GM12864 (cell line): Measurements from ENCODE around the gene DCC.

ENCODE experiments used
- DNase-seq: peaks from one replicate; pipeline ENCODE4 v3.0.0-alpha.2; 2011; ENCODE audit warnings: low read depth
- H3K4me3 ChIP-seq: 2 replicates; pipeline ENCODE4 v1.5.1; 2011; ENCODE audit warnings: mild to moderate bottlenecking, low read depth, low read length, control low read depth
- CTCF ChIP-seq: IDR thresholded peaks from 2 replicates; pipeline ENCODE4 v1.5.1; 2011; ENCODE audit warnings: low read depth, mild to moderate bottlenecking, moderate library complexity, low read length, control low read depth, inconsistent platforms; ENCODE audit errors: missing control alignments

The DCC gene

DNA sequence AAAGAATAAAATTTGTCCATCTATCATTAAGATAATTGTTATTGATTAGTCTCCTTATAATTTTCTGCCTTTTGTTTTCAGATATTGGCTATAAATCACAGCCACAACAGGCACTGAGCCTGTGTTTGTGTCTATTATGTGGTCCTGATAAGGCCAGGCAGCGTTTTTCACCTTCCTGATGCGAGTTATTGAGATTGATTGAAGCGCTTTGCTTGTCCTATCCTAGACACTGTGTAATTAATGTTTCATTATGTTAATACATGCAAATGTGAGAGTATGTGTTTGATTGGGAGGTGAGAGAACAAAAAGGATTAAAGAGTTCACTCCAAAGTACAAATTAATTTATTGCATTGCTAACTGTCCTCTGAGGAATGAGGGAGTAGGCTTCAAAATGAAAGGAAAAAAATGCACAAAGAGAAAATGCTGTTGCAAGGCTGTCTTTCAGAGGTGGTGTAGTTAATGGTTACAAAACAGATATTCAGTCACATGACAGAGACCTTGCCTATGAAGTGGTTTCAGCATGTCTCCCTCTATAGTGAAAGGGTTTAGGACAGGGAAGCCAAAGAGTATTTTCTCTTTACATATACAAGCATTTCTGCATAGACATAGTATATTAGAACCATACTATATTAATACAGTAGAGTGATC lies 391.1 kb downstream of the DCC start:
- no peak for DNase-seq
- no peak overlapping the region for H3K4me3 ChIP-seq
- TF ChIP-seq CTCF = no peak

DNA sequence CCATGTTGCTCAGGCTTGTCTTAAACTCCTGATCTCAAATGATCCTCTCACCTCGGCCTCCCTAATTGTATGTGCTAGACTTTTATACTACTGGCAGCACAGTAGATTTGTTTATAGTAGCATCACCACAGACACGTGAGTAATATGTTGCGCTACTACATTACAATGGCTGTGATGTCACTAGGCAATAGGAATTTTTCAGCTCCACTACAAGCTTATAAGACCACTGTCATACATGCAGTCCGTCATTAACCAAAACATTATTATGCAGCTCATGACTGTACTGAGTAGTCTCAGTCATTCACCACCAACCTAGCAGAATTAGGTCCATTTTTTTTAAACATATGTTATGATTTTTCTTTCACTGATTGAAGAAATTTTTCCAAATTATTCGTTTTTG lies 398.9 kb downstream of the DCC start:
- no peak for TF ChIP-seq CTCF
- no peak overlapping the region for H3K4me3 ChIP-seq
- DNase-seq = no peak

DNA sequence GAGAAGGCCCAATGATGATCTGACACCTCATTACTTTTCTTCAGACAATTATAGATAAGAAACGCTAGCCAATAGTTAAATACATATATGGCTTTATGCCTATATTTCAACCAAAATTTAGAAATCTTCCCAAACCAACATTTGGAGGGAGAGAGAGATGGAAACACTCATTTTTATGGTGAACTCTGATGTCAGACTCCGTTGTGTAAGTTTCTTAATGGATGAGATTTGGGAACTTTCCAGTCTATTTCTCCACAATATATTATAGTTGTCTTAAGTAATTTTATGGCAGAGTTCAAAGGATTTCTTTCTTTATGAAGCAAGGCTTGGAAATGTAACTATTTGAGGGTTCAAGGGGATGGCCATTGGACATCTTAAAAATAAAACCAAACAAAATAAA lies 407.0 kb downstream of the DCC start:
- no peak for TF ChIP-seq CTCF
- no peak overlapping the region for H3K4me3 ChIP-seq
- DNase-seq = no peak

DNA sequence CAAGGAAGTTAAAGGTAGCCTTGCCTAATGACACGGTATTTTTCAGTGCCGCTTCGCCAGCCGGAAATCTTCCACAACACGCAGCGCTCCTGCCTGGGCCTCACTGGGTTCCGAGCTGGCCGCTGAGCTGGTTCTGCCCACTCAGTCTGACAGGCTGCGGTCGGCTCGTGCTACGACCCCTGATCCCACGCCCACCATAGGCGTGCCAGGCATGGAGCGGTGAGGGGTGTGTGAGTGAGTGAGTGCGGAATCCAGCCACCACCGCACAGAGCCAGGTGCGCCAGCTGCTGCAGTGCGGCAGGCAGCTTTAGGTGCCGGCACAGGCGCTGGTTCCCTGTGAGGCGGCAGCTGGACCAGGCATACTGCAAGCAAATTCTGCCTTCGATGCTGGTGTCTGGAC lies 407.9 kb downstream of the DCC start:
- H3K4me3 ChIP-seq = no peak overlapping the region
- TF ChIP-seq CTCF = no peak
- no peak for DNase-seq

DNA sequence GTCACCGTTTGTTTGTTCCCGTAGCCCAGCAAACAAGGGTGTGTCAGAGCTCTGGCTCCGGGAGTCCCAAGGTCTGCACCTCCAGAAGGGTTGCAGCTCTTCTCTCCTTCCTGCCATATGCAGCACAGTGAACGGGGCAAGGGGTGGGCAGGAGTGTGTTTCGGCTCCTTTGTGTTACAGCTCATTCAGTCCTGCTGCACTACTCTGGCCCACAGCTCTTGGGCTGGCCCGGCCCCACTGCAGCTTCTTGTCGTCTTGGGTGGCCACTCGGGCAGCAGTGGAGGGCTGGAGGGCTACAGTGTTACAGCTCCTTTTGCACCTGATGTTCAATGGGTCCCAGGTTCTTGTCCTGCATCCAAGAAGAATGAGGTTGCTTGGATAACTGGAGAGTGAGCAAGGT lies 408.3 kb downstream of the DCC start:
- no peak for TF ChIP-seq CTCF
- H3K4me3 ChIP-seq = no peak overlapping the region
- no peak for DNase-seq

DNA sequence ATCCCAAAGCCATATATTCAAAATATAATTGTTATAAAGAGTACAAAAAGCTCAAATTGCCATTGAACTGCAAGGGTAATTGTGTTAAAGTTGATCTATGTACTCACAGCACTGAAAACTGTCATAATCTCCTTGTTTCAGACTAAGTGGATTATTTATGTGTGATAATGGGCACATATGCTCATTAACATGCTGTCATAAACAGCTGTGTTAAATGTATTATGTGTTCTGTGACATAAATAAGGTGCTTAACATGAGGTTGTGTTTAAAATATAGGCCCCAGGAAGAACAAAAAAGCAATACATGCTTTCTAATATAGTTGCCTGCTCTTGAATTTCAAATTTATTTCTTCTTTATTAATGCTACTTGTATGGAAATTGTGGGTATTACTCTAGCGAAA lies 409.5 kb downstream of the DCC start:
- no peak overlapping the region for H3K4me3 ChIP-seq
- no peak for DNase-seq
- no peak for TF ChIP-seq CTCF

GRCh38 chr18:52750995-52751394 lies 411.0 kb downstream of the DCC start:
- TF ChIP-seq CTCF = no peak
- no peak overlapping the region for H3K4me3 ChIP-seq
- DNase-seq = no peak
